Smooth muscle cell (in vitro differentiated cells): ENCODE measurements around the gene GATA2. TPM values are rescaled to one million over a fixed set of nuclear protein-coding genes. Genes with fewer than 3 reads are reported as not detected.

Experiments
- DNase-seq: peaks from one replicate; lab custom pipeline; 2025; ENCODE audit not compliant: unreplicated experiment; lab: John Stamatoyannopoulos, UW
- H2AFZ ChIP-seq: fragments of 200-600 bp; sonication (generic); 2 replicates; pipeline ENCODE4 v1.6.0; 2016; ENCODE audit warnings: antibody characterized with exemption, low read depth, mild to moderate bottlenecking
- H3F3A ChIP-seq: fragments of 200-600 bp; sonication (generic); 2 replicates; pipeline ENCODE4 v1.6.0; 2017; ENCODE audit warnings: antibody characterized with exemption, low read depth
- H3K27ac ChIP-seq: fragments of 200-600 bp; sonication (generic); 2 replicates; pipeline ENCODE4 v1.5.1; 2016; ENCODE audit warnings: low read depth, mild to moderate bottlenecking
- H3K27me3 ChIP-seq: fragments of 200-600 bp; sonication (generic); 2 replicates; pipeline ENCODE4 v1.6.1; 2016; ENCODE audit warnings: low read depth, mild to moderate bottlenecking
- H3K36me3 ChIP-seq: fragments of 200-600 bp; sonication (generic); 2 replicates; pipeline ENCODE4 v1.5.1; 2016; ENCODE audit warnings: low read depth
- H3K4me1 ChIP-seq: fragments of 200-600 bp; sonication (generic); 2 replicates; pipeline ENCODE4 v1.5.1; 2016; ENCODE audit warnings: low read depth
- H3K4me2 ChIP-seq: fragments of 200-600 bp; sonication (generic); 2 replicates; pipeline ENCODE4 v1.6.0; 2016; ENCODE audit warnings: mild to moderate bottlenecking
- H3K4me3 ChIP-seq: fragments of 200-600 bp; sonication (generic); 2 replicates; pipeline ENCODE4 v1.5.1; 2016; ENCODE audit warnings: mild to moderate bottlenecking
- H3K79me2 ChIP-seq: fragments of 200-600 bp; sonication (generic); 2 replicates; pipeline ENCODE4 v1.6.0; 2016; ENCODE audit warnings: low read depth, mild to moderate bottlenecking
- H3K9ac ChIP-seq: fragments of 200-600 bp; sonication (generic); 2 replicates; pipeline ENCODE4 v1.6.0; 2016; ENCODE audit warnings: low read depth
- H3K9me3 ChIP-seq: fragments of 200-600 bp; sonication (generic); replicated peaks from 2 replicates; pipeline ENCODE4 v1.5.1; 2016; ENCODE audit warnings: low read depth
- H4K20me1 ChIP-seq: fragments of 200-600 bp; sonication (generic); 2 replicates; pipeline ENCODE4 v1.6.0; 2016; ENCODE audit warnings: low read depth
- CTCF ChIP-seq: fragments of 200-600 bp; sonication (generic); IDR thresholded peaks from 2 replicates; pipeline ENCODE4 v1.5.1; 2017; ENCODE audit warnings: borderline replicate concordance, mild to moderate bottlenecking, antibody characterized with exemption; ENCODE audit not compliant: insufficient read depth, poor library complexity, severe bottlenecking
- WGBS: methylation state at CpG from one replicate; pipeline ENCODE4 v1.1.7; 2016; ENCODE audit warnings: low lambda C conversion rate; 5-methylcytosine and 5-hydroxymethylcytosine counted together
- polyA plus RNA-seq: library from polyadenylated mRNA; unstranded; fragments of >200 nt; fragmentation: Nextera tagmentation; extraction: Ambion mirVana; gene quantifications from 2 replicates; pipeline ENCODE4 v1.2.1, GENCODE V29; 2016
- total RNA-seq: library from RNA; depleted of rRNA; stranded (reverse); fragments of >200 nt; gene quantifications from 2 replicates; pipeline ENCODE4 v1.2.3, GENCODE V29; 2014

The GATA2 gene
- total and polyA plus RNA-seq, 2 experiments from 2014 or later: 5.8 to 6.8 TPM

GRCh38 chr3:128470134-128470899, 22.7 kb downstream of the GATA2 start:
- DNase-seq: no peak

GRCh38 chr3:128469556-128469955, 23.4 kb downstream of the GATA2 start:
- Histone ChIP-seq H3K27ac (no peak overlapping the region), H3K4me2 (no peak overlapping the region), H3K79me2 (no peaks in the 10 kb centered on the region), H3K4me3 (no peak overlapping the region), H2AFZ (no peak overlapping the region), H3K36me3 (no peaks in the 10 kb centered on the region), H3K27me3 (peaks cover 23% of the 10 kb centered on the region), H3K9me3 (no peaks in the 10 kb centered on the region), H3F3A (no peaks in the 10 kb centered on the region), H3K9ac (no peak overlapping the region), H4K20me1 (no peaks in the 10 kb centered on the region), H3K4me1 (no peaks in the 10 kb centered on the region)
- DNase-seq: no peak
- TF ChIP-seq CTCF: no peak
- WGBS: 85% methylated on average over 6 of the region's 6 CpGs

More at GRCh38 chr3:128470134-128470899, 22.7 kb downstream of the GATA2 start:
- TF ChIP-seq CTCF: no peak
- H3K4me3 ChIP-seq: no peak overlapping the region
- no peaks in the 10 kb centered on the region for H3K4me1 ChIP-seq
- no peaks in the 10 kb centered on the region for H3K9me3 ChIP-seq
- no peak overlapping the region for H3K9ac ChIP-seq
- no peak overlapping the region for H3K27ac ChIP-seq
- H3K27me3 ChIP-seq: peaks cover 20% of the 10 kb centered on the region
- no peak overlapping the region for H3K4me2 ChIP-seq
- no peaks in the 10 kb centered on the region for H3K79me2 ChIP-seq
- H3K36me3 ChIP-seq: no peaks in the 10 kb centered on the region
- no peak overlapping the region for H2AFZ ChIP-seq
- no peaks in the 10 kb centered on the region for H3F3A ChIP-seq
- 70% methylated on average over 13 of the region's 13 CpGs for WGBS
- no peaks in the 10 kb centered on the region for H4K20me1 ChIP-seq

GRCh38 chr3:128468791-128469527, 24.0 kb downstream of the GATA2 start:
- WGBS: 93% methylated on average over 10 of the region's 10 CpGs
- Histone ChIP-seq H3K36me3 (no peaks in the 10 kb centered on the region), H3F3A (no peaks in the 10 kb centered on the region), H3K9ac (no peak overlapping the region), H3K4me2 (no peak overlapping the region), H2AFZ (no peak overlapping the region), H4K20me1 (no peaks in the 10 kb centered on the region), H3K4me3 (no peak overlapping the region), H3K27me3 (peaks cover 20% of the 10 kb centered on the region), H3K79me2 (no peaks in the 10 kb centered on the region), H3K9me3 (no peaks in the 10 kb centered on the region), H3K27ac (no peak overlapping the region), H3K4me1 (no peaks in the 10 kb centered on the region)
- no peak for TF ChIP-seq CTCF
- no peak for DNase-seq
